Right atrium auricular region (tissue), 2 donors: ENCODE data around the gene DPP10. TPM values are rescaled to one million over a fixed set of nuclear protein-coding genes. Genes with fewer than 3 reads are reported as not detected.
"Not testable (repeated sequence)": the region's sequence is repeated elsewhere in the genome, so short reads cannot be mapped to it uniquely, and the experiment has no call there.

Experiments used
- DNase-seq: peaks from one replicate; pipeline ENCODE4 v3.0.0-alpha.2; 2019; ENCODE audit warnings: low spot score
- H3K27ac ChIP-seq, 2 donors: fragments of 200-600 bp; sonication (generic); 1 replicate in 1 of 2; 2 replicates in 1 of 2; pipeline ENCODE4 v1.5.1; 2016 to 2019
- H3K27me3 ChIP-seq, 2 donors: fragments of 200-600 bp; sonication (generic); one replicate each; pipeline versions ENCODE4 v1.5.1 to v1.6.0; 2017 to 2019
- H3K36me3 ChIP-seq: fragments of 200-600 bp; sonication (generic); one replicate; pipeline ENCODE4 v1.5.1; 2016
- H3K4me1 ChIP-seq, 2 donors: fragments of 200-600 bp; sonication (generic); one replicate each; pipeline versions ENCODE4 v1.5.1 to v1.6.0; 2017 to 2019
- H3K4me3 ChIP-seq, 2 donors: fragments of 200-600 bp; sonication (generic); 1 replicate in 1 of 2; 2 replicates in 1 of 2; pipeline ENCODE4 v1.5.1; 2017 to 2019; ENCODE audit warnings: mild to moderate bottlenecking in 1 of 2, moderate library complexity in 1 of 2
- H3K9me3 ChIP-seq, 2 donors: fragments of 200-600 bp; sonication (generic); one replicate each; pipeline ENCODE4 v1.5.1; 2019
- total RNA-seq, 2 donors: library from RNA; depleted of rRNA; stranded (reverse); fragments of >200 nt; gene quantifications; one replicate each; pipeline ENCODE4 v1.1.0, GENCODE V29; 2016
- TF ChIP-seq, protein P1 (sequence below), 2 donors: fragments of 200-600 bp; sonication (generic); IDR thresholded peaks; one replicate each; pipeline ENCODE4 v1.5.1; 2019; ENCODE audit warnings: antibody characterized with exemption in 2 of 2

DPP10 gene
- total RNA-seq, 2 donors from 2014 or later = not detected

DNA sequence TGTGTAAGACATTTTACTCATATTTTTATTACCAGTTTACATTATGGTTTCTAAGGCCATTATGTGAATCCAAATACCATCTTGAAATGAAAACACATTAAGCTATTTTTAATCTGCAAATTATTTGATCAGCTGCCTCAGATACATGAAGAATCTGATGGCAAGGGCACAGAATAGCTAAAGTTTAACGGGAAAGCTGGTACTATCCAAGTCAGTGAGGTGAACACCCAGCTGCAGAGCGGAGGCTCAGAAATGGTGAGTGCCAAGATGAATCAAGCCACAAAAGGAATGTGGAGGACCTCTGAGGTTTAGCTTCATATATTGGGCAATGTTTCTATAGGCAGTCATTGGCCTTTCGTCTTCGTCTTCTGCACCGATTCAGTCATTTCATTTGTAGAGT, 75.1 kb downstream of the DPP10 start:
- H3K36me3 ChIP-seq = no peaks in the 10 kb centered on the region
- H3K4me1 ChIP-seq = no peaks in the 10 kb centered on the region
- TF ChIP-seq, protein P1, sequence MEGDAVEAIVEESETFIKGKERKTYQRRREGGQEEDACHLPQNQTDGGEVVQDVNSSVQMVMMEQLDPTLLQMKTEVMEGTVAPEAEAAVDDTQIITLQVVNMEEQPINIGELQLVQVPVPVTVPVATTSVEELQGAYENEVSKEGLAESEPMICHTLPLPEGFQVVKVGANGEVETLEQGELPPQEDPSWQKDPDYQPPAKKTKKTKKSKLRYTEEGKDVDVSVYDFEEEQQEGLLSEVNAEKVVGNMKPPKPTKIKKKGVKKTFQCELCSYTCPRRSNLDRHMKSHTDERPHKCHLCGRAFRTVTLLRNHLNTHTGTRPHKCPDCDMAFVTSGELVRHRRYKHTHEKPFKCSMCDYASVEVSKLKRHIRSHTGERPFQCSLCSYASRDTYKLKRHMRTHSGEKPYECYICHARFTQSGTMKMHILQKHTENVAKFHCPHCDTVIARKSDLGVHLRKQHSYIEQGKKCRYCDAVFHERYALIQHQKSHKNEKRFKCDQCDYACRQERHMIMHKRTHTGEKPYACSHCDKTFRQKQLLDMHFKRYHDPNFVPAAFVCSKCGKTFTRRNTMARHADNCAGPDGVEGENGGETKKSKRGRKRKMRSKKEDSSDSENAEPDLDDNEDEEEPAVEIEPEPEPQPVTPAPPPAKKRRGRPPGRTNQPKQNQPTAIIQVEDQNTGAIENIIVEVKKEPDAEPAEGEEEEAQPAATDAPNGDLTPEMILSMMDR (IDR thresholded peaks at IDR 0.05) = no peak
- DNase-seq = no peak
- no peaks in the 10 kb centered on the region for H3K9me3 ChIP-seq
- H3K27me3 ChIP-seq = no peaks in the 10 kb centered on the region
- H3K27ac ChIP-seq = no peak overlapping the region
- no peak overlapping the region for H3K4me3 ChIP-seq

- Histone ChIP-seq H3K27me3 (no peaks in the 10 kb centered on the region), H3K4me1 (no peaks in the 10 kb centered on the region), H3K4me3 (no peak overlapping the region), H3K27ac (no peak overlapping the region), H3K36me3 (no peaks in the 10 kb centered on the region), H3K9me3 (no peaks in the 10 kb centered on the region)
- no peak for DNase-seq
- TF ChIP-seq, protein P1 (IDR thresholded peaks at IDR 0.05) = no peak
Observed at GRCh38 chr2:114518738-114519137, 76.3 kb downstream of the DPP10 start.

DNA sequence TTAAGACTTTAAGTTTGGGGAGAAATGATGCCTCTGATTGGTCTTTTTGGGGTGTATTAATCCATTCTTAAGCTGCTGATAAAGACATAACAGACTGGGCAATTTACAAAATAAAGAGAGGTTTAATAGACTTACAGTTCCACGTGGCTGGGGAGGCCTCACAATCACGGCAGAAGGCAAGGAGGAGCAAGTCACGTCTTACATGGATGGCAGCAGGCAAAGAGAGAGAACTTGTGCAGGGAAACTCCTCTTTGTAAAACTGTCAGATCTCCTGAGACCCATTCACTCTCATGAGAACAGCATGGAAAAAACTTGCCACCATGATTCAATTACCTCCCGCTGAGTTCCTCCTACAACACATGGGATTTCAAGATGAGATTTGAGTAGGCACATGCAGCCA, 80.2 kb downstream of the DPP10 start:
- not testable (repeated sequence) for H3K27ac ChIP-seq, H3K36me3 ChIP-seq, H3K4me1 ChIP-seq, H3K4me3 ChIP-seq, H3K9me3 ChIP-seq, H3K27me3 ChIP-seq, DNase-seq

DNA sequence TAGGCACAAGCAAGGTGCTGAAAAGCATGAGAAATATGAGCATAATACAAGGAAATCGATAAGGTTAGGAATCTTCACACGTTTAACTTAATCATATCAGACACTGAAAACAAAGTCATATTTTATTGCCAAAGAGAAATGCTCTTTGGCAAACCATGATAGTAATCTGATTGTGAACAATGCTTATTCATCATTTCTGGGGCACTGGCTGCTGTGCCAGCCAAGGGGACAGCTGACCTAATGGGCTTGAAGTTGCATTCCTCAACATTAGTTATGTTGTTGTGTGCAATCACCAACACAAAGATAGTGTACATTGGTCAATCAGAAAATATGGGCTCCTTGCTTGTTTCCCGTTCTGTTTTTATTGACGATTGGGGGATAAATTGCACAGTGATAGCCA, 83.5 kb downstream of the DPP10 start:
- TF ChIP-seq, protein P1 (IDR thresholded peaks at IDR 0.05) = no peak
- Histone ChIP-seq H3K36me3 (no peaks in the 10 kb centered on the region), H3K27me3 (no peaks in the 10 kb centered on the region), H3K4me3 (no peak overlapping the region), H3K27ac (no peak overlapping the region), H3K4me1 (no peaks in the 10 kb centered on the region), H3K9me3 (no peaks in the 10 kb centered on the region)
- no peak for DNase-seq

DNA sequence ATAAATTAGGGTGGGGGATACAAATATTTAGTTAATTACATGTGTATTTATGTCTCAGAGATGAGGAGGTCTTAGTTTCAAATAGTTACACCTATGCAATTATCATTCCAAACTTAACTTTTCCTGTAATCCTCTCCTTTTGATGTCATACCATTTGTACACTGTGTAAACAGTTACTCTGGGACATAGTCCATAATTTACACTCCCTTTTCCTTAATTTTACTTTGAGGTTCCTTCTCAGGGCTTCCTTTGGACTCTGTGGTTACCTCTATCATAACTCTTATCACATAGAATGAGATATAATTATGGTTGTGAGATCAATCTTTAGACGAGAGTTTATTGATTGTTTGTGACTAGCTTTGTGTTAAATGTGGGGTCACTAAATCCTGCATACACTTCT, 84.4 kb downstream of the DPP10 start:
- Histone ChIP-seq H3K4me1 (no peaks in the 10 kb centered on the region), H3K9me3 (no peaks in the 10 kb centered on the region), H3K27ac (no peak overlapping the region), H3K27me3 (no peaks in the 10 kb centered on the region), H3K36me3 (no peaks in the 10 kb centered on the region), H3K4me3 (no peak overlapping the region)
- DNase-seq = no peak
- TF ChIP-seq, protein P1 (IDR thresholded peaks at IDR 0.05) = no peak

- Histone ChIP-seq H3K36me3 (no peaks in the 10 kb centered on the region), H3K4me1 (no peaks in the 10 kb centered on the region), H3K4me3 (no peak overlapping the region), H3K27ac (no peak overlapping the region), H3K9me3 (no peaks in the 10 kb centered on the region), H3K27me3 (no peaks in the 10 kb centered on the region)
- no peak for DNase-seq
- TF ChIP-seq, protein P1 (IDR thresholded peaks at IDR 0.05) = no peak
Observed at GRCh38 chr2:114527330-114527983, 85.0 kb downstream of the DPP10 start.
